Measurements from ENCODE around the gene VARS2. TPM values are rescaled to one million over a fixed set of nuclear protein-coding genes. Genes with fewer than 3 reads are reported as not detected.

VARS2 gene
- total RNA-seq, 1 experiment from 2014 or later: 68.2 TPM

- no peak for DNase-seq
- no peak overlapping the region for H3K9ac ChIP-seq (ENCODE audit: extremely low read depth, insufficient read length, low read length)
- no peak overlapping the region for H3K14ac ChIP-seq (ENCODE audit: insufficient read depth, low read length)
- no peaks in the 10 kb centered on the region for H3K79me2 ChIP-seq (ENCODE audit: insufficient read depth, low read length)
- H4K8ac ChIP-seq (replicated peaks; ENCODE audit: insufficient read length, low read depth, low read length): no peak overlapping the region
- H3K27ac ChIP-seq (ENCODE audit: insufficient read length, low read depth, low read length): no peak overlapping the region
- no peaks in the 10 kb centered on the region for H3K79me1 ChIP-seq (ENCODE audit: insufficient read depth, low read depth, low read length, poor library complexity, severe bottlenecking)
- no peak overlapping the region for H2BK120ac ChIP-seq (ENCODE audit: low read depth, low read length, poor library complexity, severe bottlenecking)
- peaks cover 4 to 8% of the 10 kb centered on the region in 2 experiments for H3K4me1 Mint-ChIP-seq
- H3K23ac ChIP-seq (ENCODE audit: insufficient read length, low read depth, low read length): no peak overlapping the region
- H3K4me3 Mint-ChIP-seq: no peak overlapping the region
- no peak overlapping the region for H4K91ac ChIP-seq (ENCODE audit: insufficient read length, low read depth, low read length)
- no CpG with 5 or more reads among the region's 16 CpGs for WGBS (ENCODE audit: extremely low coverage, insufficient read length, low lambda C conversion rate)
- no peaks in the 10 kb centered on the region for H3K9me3 Mint-ChIP-seq
- no peak overlapping the region for H3K4ac ChIP-seq (ENCODE audit: low read depth, low read length)
- H3K18ac ChIP-seq (ENCODE audit: insufficient read length, low read depth, low read length): no peak overlapping the region
- no peaks in the 10 kb centered on the region for H3K27me3 Mint-ChIP-seq (ENCODE audit: low read depth)
- H3K4me1 ChIP-seq (ENCODE audit: insufficient read depth, low read length): no peaks in the 10 kb centered on the region
- no peaks in the 10 kb centered on the region for H4K20me1 ChIP-seq (ENCODE audit: control insufficient read depth, insufficient read depth, insufficient read length)
- no peaks in the 10 kb centered on the region for H3K9me3 ChIP-seq (ENCODE audit: control insufficient read depth, low read depth, low read length)
- no peak overlapping the region for H2AFZ ChIP-seq (ENCODE audit: low read length)
- H2BK12ac ChIP-seq (ENCODE audit: insufficient read length, low read depth, low read length): no peak overlapping the region
- H2AK5ac ChIP-seq (ENCODE audit: insufficient read length, low read length): no peak overlapping the region
- H3T11ph ChIP-seq (ENCODE audit: low read length): no peak overlapping the region
- H3K27me3 ChIP-seq (ENCODE audit: insufficient read depth, low read length): no peaks in the 10 kb centered on the region
- H2BK15ac ChIP-seq (ENCODE audit: low read depth, low read length): no peak overlapping the region
- H3K23me2 ChIP-seq (ENCODE audit: insufficient read length, low read depth, low read length, poor library complexity, severe bottlenecking): no peaks in the 10 kb centered on the region
- H3K36me3 Mint-ChIP-seq (ENCODE audit: insufficient read depth in 1 of 3, low read depth in 3 of 3): peaks cover 40 to 69% (median 63%) of the 10 kb centered on the region in 3 experiments
- no peak overlapping the region for H2BK20ac ChIP-seq (ENCODE audit: low read depth, low read length, poor library complexity, severe bottlenecking)
- no peak overlapping the region for H3K4me2 ChIP-seq (ENCODE audit: insufficient read depth, insufficient read length, low read length)
- no peak overlapping the region for H3K27ac Mint-ChIP-seq
- no peak overlapping the region for H3K56ac ChIP-seq (ENCODE audit: insufficient read length, low read depth, low read length)
- no peak overlapping the region for H4K5ac ChIP-seq (ENCODE audit: insufficient read length, low read depth, low read length)
- no peak overlapping the region for H2BK5ac ChIP-seq (ENCODE audit: insufficient read length, low read length)
- TF ChIP-seq CTCF (conservative IDR thresholded peaks at IDR 0.05): 0 out of 3 replicates have a peak, but pooled peaks have one; percentile 11
These were observed 16.2 kb upstream of the VARS2 start for GRCh38 chr6:30897882-30898281.
